Measurements from ENCODE around the gene RIMS4. TPM values are rescaled to one million over a fixed set of nuclear protein-coding genes. Genes with fewer than 3 reads are reported as not detected.

Gene RIMS4
- total and polyA plus RNA-seq, 7 experiments from 2014 or later: not detected

- H3K27ac Mint-ChIP-seq: no peak overlapping the region
- no peaks in the 10 kb centered on the region for H3K27me3 ChIP-seq (ENCODE audit: control insufficient read depth in 2 of 2, insufficient read depth in 2 of 2, low read length in 2 of 2)
- H3K4me1 Mint-ChIP-seq: no peaks in the 10 kb centered on the region
- H3K9me3 Mint-ChIP-seq: no peaks in the 10 kb centered on the region
- no peak overlapping the region for H3K4me3 Mint-ChIP-seq
- ChIA-PET POLR2A (no interaction called here), CTCF (no interaction called here)
- no peaks in the 10 kb centered on the region for H3K9me3 ChIP-seq (ENCODE audit: control insufficient read depth in 2 of 3, low read length in 3 of 3)
- no peak overlapping the region for H3K4me3 ChIP-seq (ENCODE audit: low read length)
- intact Hi-C loops (cut with micrococcal nuclease): no loop called here
- no peaks in the 10 kb centered on the region for H3K4me1 ChIP-seq (ENCODE audit: control insufficient read depth in 2 of 2, insufficient read depth in 2 of 2, low read length in 2 of 2)
- no peaks in the 10 kb centered on the region for H3K36me3 Mint-ChIP-seq
- no peak for DNase-seq
- no peaks in the 10 kb centered on the region for H3K36me3 ChIP-seq (ENCODE audit: control insufficient read depth in 2 of 3, insufficient read depth in 3 of 3, low read length in 3 of 3)
- peaks cover 0 to 10% (median 0%) of the 10 kb centered on the region in 5 donors for H3K27me3 Mint-ChIP-seq
- no peak for ATAC-seq
- H3K27ac ChIP-seq (ENCODE audit: low read depth, low read length): no peak overlapping the region
Observed at GRCh38 chr20:44709797-44710196, 100.5 kb downstream of the RIMS4 start.

DNA sequence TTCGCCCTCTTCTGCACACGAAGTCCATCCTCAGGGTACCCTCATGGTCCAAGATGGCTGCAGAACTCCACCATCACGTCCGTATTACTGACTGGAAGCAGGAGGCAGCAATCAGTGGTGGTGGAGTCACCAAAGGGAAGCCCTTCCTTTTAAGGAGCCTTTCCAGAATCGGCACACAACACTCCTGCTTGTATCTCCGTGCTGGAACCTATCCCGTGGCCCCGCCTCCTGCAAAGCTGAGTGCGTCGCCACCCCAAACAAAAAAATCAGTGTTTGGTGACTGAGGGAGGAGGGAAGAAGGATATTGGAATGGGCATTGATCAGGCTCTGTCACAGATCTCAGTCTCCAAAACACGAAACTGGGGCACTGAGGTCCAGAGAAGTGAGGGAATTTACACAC is 101.0 kb downstream of the RIMS4 start:
- H3K36me3 Mint-ChIP-seq: no peaks in the 10 kb centered on the region
- no peaks in the 10 kb centered on the region for H3K9me3 Mint-ChIP-seq
- DNase-seq: no peak
- Histone ChIP-seq H3K4me3 (ENCODE audit: low read length) (no peak overlapping the region), H3K27ac (ENCODE audit: low read depth, low read length) (no peak overlapping the region), H3K9me3 (ENCODE audit: control insufficient read depth in 2 of 3, low read length in 3 of 3) (no peaks in the 10 kb centered on the region), H3K4me1 (ENCODE audit: control insufficient read depth in 2 of 2, insufficient read depth in 2 of 2, low read length in 2 of 2) (no peaks in the 10 kb centered on the region), H3K36me3 (ENCODE audit: control insufficient read depth in 2 of 3, insufficient read depth in 3 of 3, low read length in 3 of 3) (no peaks in the 10 kb centered on the region), H3K27me3 (ENCODE audit: control insufficient read depth in 2 of 2, insufficient read depth in 2 of 2, low read length in 2 of 2) (no peaks in the 10 kb centered on the region)
- no peak for ATAC-seq
- H3K4me3 Mint-ChIP-seq: no peak overlapping the region
- intact Hi-C loops (cut with micrococcal nuclease): no loop called here
- no peaks in the 10 kb centered on the region for H3K4me1 Mint-ChIP-seq
- H3K27ac Mint-ChIP-seq: no peak overlapping the region
- ChIA-PET CTCF (no interaction called here), POLR2A (interaction anchor here (0.6 kb wide), 1 partner anchor 32 kb away, joined by 3 read pairs; no protein-coding TSS in a partner anchor)
- H3K27me3 Mint-ChIP-seq: peaks cover 0 to 10% (median 0%) of the 10 kb centered on the region in 5 donors

DNA sequence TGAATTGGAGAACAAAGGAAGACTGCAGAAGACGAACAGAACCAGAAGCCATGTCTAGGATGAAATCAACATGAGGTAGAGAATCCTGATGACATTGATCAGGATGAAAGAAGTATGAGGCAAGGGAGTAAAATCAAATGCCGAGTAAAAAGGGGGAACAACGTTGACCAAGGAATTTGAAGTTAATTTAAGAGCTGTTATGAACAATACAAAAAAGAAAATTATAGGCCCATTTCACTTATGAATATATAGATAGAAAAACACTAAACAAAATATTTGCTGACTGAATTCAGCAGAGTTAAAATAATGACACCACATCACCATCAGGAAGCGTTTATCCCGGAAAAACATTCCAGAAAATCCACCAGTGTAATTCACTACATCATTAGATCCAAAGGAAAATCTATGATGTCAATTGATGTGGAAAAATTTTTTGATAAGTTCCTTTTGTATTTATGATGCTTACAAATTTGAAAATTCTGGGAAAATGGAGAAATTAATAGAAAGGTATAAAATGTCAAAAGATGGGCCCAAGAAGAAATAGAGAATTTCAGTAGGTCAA is 103.2 kb downstream of the RIMS4 start:
- H3K27ac Mint-ChIP-seq: no peak overlapping the region
- ATAC-seq: no peak
- ChIA-PET CTCF (interaction anchor here (0.6 kb wide), 1 partner anchor 15 kb away, joined by 4 read pairs; no protein-coding TSS in a partner anchor), POLR2A (no interaction called here)
- H3K27me3 Mint-ChIP-seq: peaks cover 0 to 5% (median 0%) of the 10 kb centered on the region in 5 donors
- intact Hi-C loops (cut with micrococcal nuclease): no loop called here
- H3K9me3 ChIP-seq (ENCODE audit: control insufficient read depth in 2 of 3, low read length in 3 of 3): no peaks in the 10 kb centered on the region
- H3K4me3 Mint-ChIP-seq: no peak overlapping the region
- no peak overlapping the region for H3K27ac ChIP-seq (ENCODE audit: low read depth, low read length)
- no peaks in the 10 kb centered on the region for H3K36me3 ChIP-seq (ENCODE audit: control insufficient read depth in 2 of 3, insufficient read depth in 3 of 3, low read length in 3 of 3)
- no peak overlapping the region for H3K4me3 ChIP-seq (ENCODE audit: low read length)
- H3K36me3 Mint-ChIP-seq: no peaks in the 10 kb centered on the region
- peaks cover 0 to 3% of the 10 kb centered on the region in 2 donors for H3K27me3 ChIP-seq (ENCODE audit: control insufficient read depth in 2 of 2, insufficient read depth in 2 of 2, low read length in 2 of 2)
- no peaks in the 10 kb centered on the region for H3K4me1 ChIP-seq (ENCODE audit: control insufficient read depth in 2 of 2, insufficient read depth in 2 of 2, low read length in 2 of 2)
- no peaks in the 10 kb centered on the region for H3K9me3 Mint-ChIP-seq
- no peak for DNase-seq
- H3K4me1 Mint-ChIP-seq: no peaks in the 10 kb centered on the region

GRCh38 chr20:44706301-44707017 is 103.9 kb downstream of the RIMS4 start:
- no peaks in the 10 kb centered on the region for H3K4me1 Mint-ChIP-seq
- ChIA-PET CTCF (interaction anchor here (0.6 kb wide), 1 partner anchor 15 kb away, joined by 4 read pairs; no protein-coding TSS in a partner anchor), POLR2A (no interaction called here)
- Histone ChIP-seq H3K4me3 (ENCODE audit: low read length) (no peak overlapping the region), H3K9me3 (ENCODE audit: control insufficient read depth in 2 of 3, low read length in 3 of 3) (no peaks in the 10 kb centered on the region), H3K27me3 (ENCODE audit: control insufficient read depth in 2 of 2, insufficient read depth in 2 of 2, low read length in 2 of 2) (peaks cover 0 to 3% of the 10 kb centered on the region in 2 donors), H3K4me1 (ENCODE audit: control insufficient read depth in 2 of 2, insufficient read depth in 2 of 2, low read length in 2 of 2) (no peaks in the 10 kb centered on the region), H3K36me3 (ENCODE audit: control insufficient read depth in 2 of 3, insufficient read depth in 3 of 3, low read length in 3 of 3) (no peaks in the 10 kb centered on the region), H3K27ac (ENCODE audit: low read depth, low read length) (no peak overlapping the region)
- no peaks in the 10 kb centered on the region for H3K9me3 Mint-ChIP-seq
- ATAC-seq: no peak
- peaks cover 0 to 2% (median 0%) of the 10 kb centered on the region in 5 donors for H3K27me3 Mint-ChIP-seq
- intact Hi-C loops (cut with micrococcal nuclease): no loop called here
- H3K27ac Mint-ChIP-seq: no peak overlapping the region
- no peak overlapping the region for H3K4me3 Mint-ChIP-seq
- no peaks in the 10 kb centered on the region for H3K36me3 Mint-ChIP-seq
- DNase-seq: no peak

- Mint-ChIP-seq H3K27ac (peak overlapping the region in 1 of 9 donors; percentile 28), H3K36me3 (no peaks in the 10 kb centered on the region), H3K9me3 (no peaks in the 10 kb centered on the region), H3K4me1 (peaks cover 0 to 3% (median 0%) of the 10 kb centered on the region in 7 donors), H3K27me3 (no peaks in the 10 kb centered on the region), H3K4me3 (no peak overlapping the region)
- H3K9me3 ChIP-seq (ENCODE audit: control insufficient read depth in 2 of 3, low read length in 3 of 3): no peaks in the 10 kb centered on the region
- no peaks in the 10 kb centered on the region for H3K36me3 ChIP-seq (ENCODE audit: control insufficient read depth in 2 of 3, insufficient read depth in 3 of 3, low read length in 3 of 3)
- peaks cover 0 to 3% of the 10 kb centered on the region in 2 donors for H3K27me3 ChIP-seq (ENCODE audit: control insufficient read depth in 2 of 2, insufficient read depth in 2 of 2, low read length in 2 of 2)
- no peak overlapping the region for H3K4me3 ChIP-seq (ENCODE audit: low read length)
- H3K4me1 ChIP-seq (ENCODE audit: control insufficient read depth in 2 of 2, insufficient read depth in 2 of 2, low read length in 2 of 2): no peaks in the 10 kb centered on the region
- CTCF ChIA-PET: no interaction called here
- ATAC-seq (no peak), DNase-seq (no peak)
- no peak overlapping the region for H3K27ac ChIP-seq (ENCODE audit: low read depth, low read length)
- POLR2A ChIA-PET: no interaction called here
- intact Hi-C loops (cut with micrococcal nuclease): no loop called here
Observed at GRCh38 chr20:44705364-44706094, 104.8 kb downstream of the RIMS4 start.

- Histone ChIP-seq H3K4me1 (ENCODE audit: control insufficient read depth in 2 of 2, insufficient read depth in 2 of 2, low read length in 2 of 2) (no peaks in the 10 kb centered on the region), H3K36me3 (ENCODE audit: control insufficient read depth in 2 of 3, insufficient read depth in 3 of 3, low read length in 3 of 3) (no peaks in the 10 kb centered on the region), H3K27ac (ENCODE audit: low read depth, low read length) (no peak overlapping the region), H3K9me3 (ENCODE audit: control insufficient read depth in 2 of 3, low read length in 3 of 3) (no peaks in the 10 kb centered on the region), H3K27me3 (ENCODE audit: control insufficient read depth in 2 of 2, insufficient read depth in 2 of 2, low read length in 2 of 2) (peaks cover 0 to 3% of the 10 kb centered on the region in 2 donors), H3K4me3 (ENCODE audit: low read length) (no peak overlapping the region)
- Mint-ChIP-seq H3K27me3 (no peaks in the 10 kb centered on the region), H3K27ac (no peak overlapping the region), H3K4me3 (no peak overlapping the region), H3K9me3 (no peaks in the 10 kb centered on the region), H3K4me1 (peaks cover 0 to 3% (median 0%) of the 10 kb centered on the region in 7 donors), H3K36me3 (no peaks in the 10 kb centered on the region)
- CTCF ChIA-PET: interaction anchor here (0.6 kb wide), 1 partner anchor 321 kb away, joined by 4 read pairs; no protein-coding TSS in a partner anchor
- ATAC-seq (no peak), DNase-seq (no peak)
- intact Hi-C loops (cut with micrococcal nuclease): no loop called here
- POLR2A ChIA-PET: no interaction called here
Observed at GRCh38 chr20:44704551-44704971, 105.8 kb downstream of the RIMS4 start.
